B cell (primary cell): Measurements from ENCODE around the gene SYTL5.

ENCODE experiments used
- CTCF ChIP-seq: fragments of 200-600 bp; IDR thresholded peaks from one replicate; pipeline ENCODE4 v1.8.0; 2022; ENCODE audit warnings: antibody characterized with exemption, mild to moderate bottlenecking
- EZH2 ChIP-seq: IDR thresholded peaks from 2 replicates; pipeline ENCODE4 v1.6.1; 2012; ENCODE audit warnings: borderline replicate concordance, low read depth, mild to moderate bottlenecking, moderate library complexity, low read length; ENCODE audit not compliant: insufficient read depth, poor library complexity, severe bottlenecking

DNA sequence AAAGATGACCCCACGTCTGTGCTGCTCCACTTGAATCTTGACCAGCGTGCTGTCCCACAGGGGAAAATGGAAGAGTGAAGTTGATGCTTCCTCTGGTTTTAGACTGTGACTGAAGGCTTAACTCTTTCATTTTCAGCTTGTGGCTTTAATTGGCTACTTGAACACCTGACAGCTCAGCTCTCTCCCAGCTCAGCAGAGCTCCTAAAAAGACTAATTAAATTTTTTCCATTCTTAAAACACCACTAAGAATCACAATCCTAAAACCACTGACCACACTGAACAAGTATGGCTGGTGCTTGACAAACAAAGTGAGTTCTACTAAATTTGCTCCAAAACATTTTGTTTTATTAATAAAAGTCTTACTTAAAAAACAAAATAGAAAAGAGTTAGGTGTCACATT, 142.7 kb downstream of the SYTL5 start:
- TF ChIP-seq EZH2 (no peak), CTCF (no peak)
